ENCODE data around the gene TOMM22.

Gene TOMM22

GRCh38 chr22:38696606-38697424 is 15.1 kb downstream of the TOMM22 start:
- DNase-seq (ENCODE audit: low read depth) = no peak

GRCh38 chr22:38697425-38698089 is 15.8 kb downstream of the TOMM22 start:
- no peak for DNase-seq (ENCODE audit: low read depth)

GRCh38 chr22:38698407-38699094 is 16.8 kb downstream of the TOMM22 start:
- DNase-seq (ENCODE audit: low read depth) = no peak

- no peak for DNase-seq (ENCODE audit: low read depth)
These were observed 17.4 kb downstream of the TOMM22 start for GRCh38 chr22:38699143-38699542.

GRCh38 chr22:38699784-38700183 is 18.0 kb downstream of the TOMM22 start:
- DNase-seq (ENCODE audit: low read depth) = no peak

- no peak for DNase-seq (ENCODE audit: low read depth)
These were observed 18.6 kb downstream of the TOMM22 start for GRCh38 chr22:38700270-38700788.

- peak; percentile 99 for DNase-seq (ENCODE audit: low read depth)
These were observed 19.3 kb downstream of the TOMM22 start, which contains the start of gene JOSD1 for GRCh38 chr22:38700789-38701628. TSS of gene JOSD1 (minus strand) at chr22:38700943. CDS start at chr22:38699987, 956 bp downstream.

GRCh38 chr22:38704654-38705234 is 23.0 kb downstream of the TOMM22 start:
- DNase-seq (ENCODE audit: low read depth) = no peak

GRCh38 chr22:38705235-38706100 is 23.7 kb downstream of the TOMM22 start, which contains the start of gene GTPBP1:
TSS of gene GTPBP1 (plus strand) at chr22:38705944. CDS start at chr22:38705956, 12 bp downstream.
- DNase-seq (ENCODE audit: low read depth) = peak; percentile 73

GRCh38 chr22:38706101-38706900 is 24.5 kb downstream of the TOMM22 start:
- DNase-seq (ENCODE audit: low read depth) = no peak

- DNase-seq (ENCODE audit: low read depth) = no peak
These were observed 25.1 kb downstream of the TOMM22 start for GRCh38 chr22:38706901-38707195.

- no peak for DNase-seq (ENCODE audit: low read depth)
These were observed 25.6 kb downstream of the TOMM22 start for GRCh38 chr22:38707346-38707745.

- DNase-seq (ENCODE audit: low read depth) = no peak
These were observed 26.2 kb downstream of the TOMM22 start for GRCh38 chr22:38707984-38708383.

GRCh38 chr22:38709306-38709705 is 27.5 kb downstream of the TOMM22 start:
- no peak for DNase-seq (ENCODE audit: low read depth)

- DNase-seq (ENCODE audit: low read depth) = no peak
These were observed 28.6 kb downstream of the TOMM22 start for GRCh38 chr22:38710351-38710750.

GRCh38 chr22:38710866-38711265 is 29.1 kb downstream of the TOMM22 start:
- no peak for DNase-seq (ENCODE audit: low read depth)

GRCh38 chr22:38712486-38713207 is 30.9 kb downstream of the TOMM22 start:
- DNase-seq (ENCODE audit: low read depth) = no peak

GRCh38 chr22:38713921-38714320 is 32.2 kb downstream of the TOMM22 start:
- DNase-seq (ENCODE audit: low read depth) = no peak
